Measurements from ENCODE around the gene PCSK6. TPM values are rescaled to one million over a fixed set of nuclear protein-coding genes. Genes with fewer than 3 reads are reported as not detected.

PCSK6 gene
- polyA plus RNA-seq, 3 donors, result 0.05 to 0.10 TPM; not detected in 1

DNA sequence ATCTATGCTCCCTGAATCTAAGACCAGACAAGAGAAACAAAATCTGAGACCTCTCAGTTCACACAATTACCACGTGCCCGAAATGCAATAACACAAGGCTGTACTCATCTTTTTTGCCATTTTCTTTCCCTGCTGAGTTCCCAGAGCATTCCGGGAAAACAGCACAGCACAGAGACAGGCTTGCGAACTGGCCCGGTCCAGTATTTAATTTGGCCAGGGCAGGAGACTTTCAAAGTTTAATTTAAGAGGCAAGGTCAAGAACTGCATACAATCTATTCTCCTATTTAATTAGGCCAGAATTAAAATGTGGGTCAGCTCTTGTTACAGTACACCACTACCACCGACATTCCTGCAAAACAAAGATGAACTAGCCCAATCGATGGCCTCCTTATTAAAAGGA is 107.0 kb downstream of the PCSK6 start:
- TF ChIP-seq, protein P1, sequence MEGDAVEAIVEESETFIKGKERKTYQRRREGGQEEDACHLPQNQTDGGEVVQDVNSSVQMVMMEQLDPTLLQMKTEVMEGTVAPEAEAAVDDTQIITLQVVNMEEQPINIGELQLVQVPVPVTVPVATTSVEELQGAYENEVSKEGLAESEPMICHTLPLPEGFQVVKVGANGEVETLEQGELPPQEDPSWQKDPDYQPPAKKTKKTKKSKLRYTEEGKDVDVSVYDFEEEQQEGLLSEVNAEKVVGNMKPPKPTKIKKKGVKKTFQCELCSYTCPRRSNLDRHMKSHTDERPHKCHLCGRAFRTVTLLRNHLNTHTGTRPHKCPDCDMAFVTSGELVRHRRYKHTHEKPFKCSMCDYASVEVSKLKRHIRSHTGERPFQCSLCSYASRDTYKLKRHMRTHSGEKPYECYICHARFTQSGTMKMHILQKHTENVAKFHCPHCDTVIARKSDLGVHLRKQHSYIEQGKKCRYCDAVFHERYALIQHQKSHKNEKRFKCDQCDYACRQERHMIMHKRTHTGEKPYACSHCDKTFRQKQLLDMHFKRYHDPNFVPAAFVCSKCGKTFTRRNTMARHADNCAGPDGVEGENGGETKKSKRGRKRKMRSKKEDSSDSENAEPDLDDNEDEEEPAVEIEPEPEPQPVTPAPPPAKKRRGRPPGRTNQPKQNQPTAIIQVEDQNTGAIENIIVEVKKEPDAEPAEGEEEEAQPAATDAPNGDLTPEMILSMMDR (IDR thresholded peaks at IDR 0.05), result no peak
- no peak overlapping the region for H3K27ac Mint-ChIP-seq
- Histone ChIP-seq H3K79me2 (ENCODE audit: insufficient read depth, low read length) (no peaks in the 10 kb centered on the region), H3K9ac (ENCODE audit: insufficient read depth, low read length, poor library complexity, severe bottlenecking) (no peak overlapping the region), H3K4me3 (replicated peaks in 1 of 3; ENCODE audit: low read depth in 2 of 3, low read length in 3 of 3) (no peak overlapping the region), H3K27me3 (ENCODE audit: control insufficient read depth in 2 of 2, insufficient read depth in 2 of 2, low read length in 2 of 2) (no peaks in the 10 kb centered on the region), H3K27ac (ENCODE audit: low read depth in 1 of 2, low read length in 2 of 2) (no peak overlapping the region), H3K4me2 (replicated peaks; ENCODE audit: extremely low read depth, low read length, poor library complexity, severe bottlenecking) (no peak overlapping the region), H3K36me3 (replicated peaks in 1 of 2; ENCODE audit: control insufficient read depth in 1 of 2, insufficient read depth in 2 of 2, low read length in 2 of 2) (no peaks in the 10 kb centered on the region), H2AFZ (ENCODE audit: insufficient read depth, low read depth, low read length, poor library complexity, severe bottlenecking) (no peak overlapping the region), H3K9me3 (replicated peaks in 1 of 2; ENCODE audit: control insufficient read depth in 1 of 2, insufficient read depth in 1 of 2, low read length in 2 of 2) (no peaks in the 10 kb centered on the region), H3K4me1 (ENCODE audit: control insufficient read depth in 1 of 2, insufficient read depth in 2 of 2, low read length in 2 of 2) (no peaks in the 10 kb centered on the region), H4K20me1 (ENCODE audit: insufficient read depth, low read length) (no peaks in the 10 kb centered on the region)
- intact Hi-C loops (cut with micrococcal nuclease), result no loop called here
- no peak for DNase-seq
- 96% methylated on average over 5 of the region's 7 CpGs for WGBS (ENCODE audit: insufficient coverage)
- no peak overlapping the region for H3K4me3 Mint-ChIP-seq
- peaks cover 1 to 5% (median 2%) of the 10 kb centered on the region in 3 donors for H3K27me3 Mint-ChIP-seq (ENCODE audit: low read depth in 3 of 3)
- peaks cover 9% of the 10 kb centered on the region for H3K4me1 Mint-ChIP-seq
- H3K36me3 Mint-ChIP-seq, result no peaks in the 10 kb centered on the region
- H3K9me3 Mint-ChIP-seq, result peaks cover 0 to 4% (median 0%) of the 10 kb centered on the region in 7 donors

DNA sequence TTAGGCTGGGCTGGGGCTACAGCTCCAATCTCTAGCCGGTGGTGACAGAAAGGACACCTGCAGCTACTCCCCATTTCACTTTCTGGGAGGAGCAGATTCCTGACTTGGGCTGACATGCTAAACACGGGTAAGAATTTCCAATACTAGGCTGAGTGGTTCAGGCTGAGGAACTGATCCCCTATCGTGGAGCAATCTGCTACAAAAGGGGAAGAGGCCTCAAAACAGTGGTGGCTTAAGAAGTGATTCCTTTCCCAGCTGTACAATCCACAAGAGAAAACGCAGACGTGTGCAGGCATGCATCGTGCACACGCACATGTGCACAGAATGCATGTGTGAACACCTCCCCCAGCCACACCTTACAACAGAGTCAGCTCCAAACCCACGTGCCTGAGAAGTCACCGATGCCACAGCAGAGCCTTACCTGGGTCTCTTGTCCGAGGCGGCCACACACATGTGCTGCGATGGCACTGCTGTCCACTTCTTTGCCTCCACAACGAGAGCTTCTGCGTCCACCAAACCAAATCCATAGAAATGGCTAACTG is 107.8 kb downstream of the PCSK6 start:
- 58% methylated on average over 12 of the region's 14 CpGs for WGBS (ENCODE audit: insufficient coverage)
- H3K36me3 ChIP-seq (replicated peaks in 1 of 2; ENCODE audit: control insufficient read depth in 1 of 2, insufficient read depth in 2 of 2, low read length in 2 of 2), result no peaks in the 10 kb centered on the region
- no peak overlapping the region for H3K4me2 ChIP-seq (replicated peaks; ENCODE audit: extremely low read depth, low read length, poor library complexity, severe bottlenecking)
- H3K4me3 Mint-ChIP-seq, result no peak overlapping the region
- H3K4me3 ChIP-seq (replicated peaks in 1 of 3; ENCODE audit: low read depth in 2 of 3, low read length in 3 of 3), result no peak overlapping the region
- no peak overlapping the region for H3K27ac ChIP-seq (ENCODE audit: low read depth in 1 of 2, low read length in 2 of 2)
- H3K27me3 Mint-ChIP-seq (ENCODE audit: low read depth in 3 of 3), result peaks cover 0 to 5% (median 2%) of the 10 kb centered on the region in 3 donors
- H3K9me3 Mint-ChIP-seq, result peaks cover 0 to 4% (median 0%) of the 10 kb centered on the region in 7 donors
- no peaks in the 10 kb centered on the region for H3K9me3 ChIP-seq (replicated peaks in 1 of 2; ENCODE audit: control insufficient read depth in 1 of 2, insufficient read depth in 1 of 2, low read length in 2 of 2)
- H3K79me2 ChIP-seq (ENCODE audit: insufficient read depth, low read length), result no peaks in the 10 kb centered on the region
- peak in 2 of 3 donors; percentile 10 to 11 for DNase-seq
- H3K4me1 Mint-ChIP-seq, result peaks cover 9% of the 10 kb centered on the region
- H3K36me3 Mint-ChIP-seq, result no peaks in the 10 kb centered on the region
- no peak overlapping the region for H3K9ac ChIP-seq (ENCODE audit: insufficient read depth, low read length, poor library complexity, severe bottlenecking)
- H4K20me1 ChIP-seq (ENCODE audit: insufficient read depth, low read length), result no peaks in the 10 kb centered on the region
- intact Hi-C loops (cut with micrococcal nuclease), result no loop called here
- H3K27ac Mint-ChIP-seq, result peak overlapping the region in 1 of 7 donors; percentile 51
- TF ChIP-seq, protein P1 (IDR thresholded peaks at IDR 0.05), result no peak
- H3K4me1 ChIP-seq (ENCODE audit: control insufficient read depth in 1 of 2, insufficient read depth in 2 of 2, low read length in 2 of 2), result no peaks in the 10 kb centered on the region
- H2AFZ ChIP-seq (ENCODE audit: insufficient read depth, low read depth, low read length, poor library complexity, severe bottlenecking), result peak overlapping the region; percentile 23
- no peaks in the 10 kb centered on the region for H3K27me3 ChIP-seq (ENCODE audit: control insufficient read depth in 2 of 2, insufficient read depth in 2 of 2, low read length in 2 of 2)

Measured in CD14-positive monocyte (primary cell).